GM21515 (cell line): Measurements from ENCODE around the gene MSANTD4.
"Not testable (repeated sequence)": the region's sequence is repeated elsewhere in the genome, so short reads cannot be mapped to it uniquely, and the experiment has no call there.

Experiments
- ATAC-seq: cut with Tn5 transposase; IDR thresholded peaks from one replicate; pipeline ENCODE4 v1.9.1; 2021; ENCODE audit not compliant: unreplicated experiment

The MSANTD4 gene

DNA sequence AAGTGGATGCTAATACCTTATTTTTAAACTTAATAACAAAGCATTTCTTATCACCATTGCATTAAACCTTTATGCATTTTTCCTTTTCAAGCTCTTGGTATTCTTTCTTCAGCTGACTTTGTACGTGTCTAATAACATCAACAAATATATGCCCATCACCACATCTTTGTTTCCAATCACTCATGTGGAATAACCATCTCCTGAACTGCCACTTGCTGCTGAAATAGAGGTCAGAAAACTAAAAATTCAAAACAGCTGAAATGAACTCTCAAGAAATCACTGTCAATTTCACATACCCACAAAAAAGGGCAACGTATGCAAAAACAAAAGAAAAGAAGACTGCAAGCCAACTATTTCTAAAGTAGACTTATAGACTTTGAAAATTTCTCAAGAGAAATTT, 7.4 kb downstream of the MSANTD4 start:
- ATAC-seq = no peak

DNA sequence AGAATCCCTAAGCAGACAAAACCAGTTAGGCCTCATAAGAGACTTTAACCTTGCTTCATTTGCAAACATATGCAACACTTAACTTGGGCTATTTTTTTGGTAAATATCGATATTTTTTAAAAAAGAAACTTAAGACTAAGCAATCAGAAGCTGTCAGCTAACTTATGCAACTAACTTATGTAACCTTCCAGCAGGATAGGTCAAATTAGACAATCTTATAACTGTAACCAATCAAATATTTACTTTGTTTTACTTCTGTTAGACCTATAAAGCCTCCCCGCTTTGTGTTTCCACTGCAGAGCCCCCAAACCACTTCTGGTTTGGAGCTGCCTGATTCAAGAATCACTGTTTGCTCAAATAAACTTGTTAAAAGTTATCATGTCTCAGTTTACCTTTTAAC, 8.0 kb downstream of the MSANTD4 start:
- no peak for ATAC-seq

DNA sequence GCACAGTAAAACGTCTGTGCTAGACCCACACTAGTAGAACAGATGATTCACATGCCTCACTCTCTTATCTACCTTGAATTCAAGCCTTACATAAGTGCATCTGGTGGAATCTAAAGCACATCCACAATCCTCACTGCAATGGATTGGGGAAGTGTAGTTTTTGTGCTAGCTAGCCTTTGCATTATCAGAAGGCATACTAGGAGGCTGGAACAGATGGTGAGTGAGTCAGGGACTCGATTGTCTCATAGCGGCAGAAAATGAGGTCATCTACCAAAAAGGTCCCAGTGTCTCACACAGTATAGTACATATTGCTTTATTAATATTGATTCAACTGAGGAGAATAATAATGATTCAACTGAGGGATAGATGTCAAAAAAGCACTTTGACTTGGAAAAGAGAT, 9.3 kb downstream of the MSANTD4 start:
- ATAC-seq = no peak

DNA sequence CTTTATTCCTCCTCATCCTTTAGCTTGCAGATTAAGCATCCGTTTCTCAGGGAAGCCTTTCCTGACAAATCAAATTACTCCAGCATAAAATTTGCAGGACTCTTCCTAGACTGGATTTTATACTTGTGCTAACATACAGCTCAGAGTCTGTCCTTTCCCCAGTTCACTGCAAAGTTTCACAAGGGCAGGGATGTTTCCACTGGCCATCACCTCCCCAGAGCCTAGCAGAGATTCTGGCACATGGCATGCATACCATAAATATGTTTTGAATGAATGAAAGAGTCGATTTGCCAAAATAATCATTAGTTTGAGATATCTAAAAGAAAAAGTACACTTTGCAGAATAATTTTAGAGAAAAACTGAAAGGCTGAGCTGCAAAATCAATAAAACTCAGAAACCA, 10.6 kb downstream of the MSANTD4 start:
- no peak for ATAC-seq

DNA sequence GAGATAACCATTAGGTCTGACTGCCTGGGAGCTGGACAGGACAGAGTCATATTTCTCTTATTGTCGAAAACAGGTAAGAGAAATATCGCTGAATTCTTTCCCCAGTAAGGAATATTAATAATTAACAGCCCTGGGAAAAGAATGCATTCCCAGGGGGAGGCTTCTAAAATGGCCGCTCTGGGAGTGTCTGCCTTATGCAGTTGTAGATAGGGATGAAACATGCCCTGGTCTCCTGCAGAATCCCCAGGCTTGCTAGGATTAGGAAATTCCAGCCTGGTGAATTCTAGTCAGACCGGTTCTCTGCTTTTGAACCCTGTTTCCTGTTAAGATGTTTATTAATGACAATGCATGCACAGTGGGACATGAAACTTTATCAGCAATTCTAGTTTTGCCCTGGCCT, 18.9 kb downstream of the MSANTD4 start:
- not testable (repeated sequence) for ATAC-seq

DNA sequence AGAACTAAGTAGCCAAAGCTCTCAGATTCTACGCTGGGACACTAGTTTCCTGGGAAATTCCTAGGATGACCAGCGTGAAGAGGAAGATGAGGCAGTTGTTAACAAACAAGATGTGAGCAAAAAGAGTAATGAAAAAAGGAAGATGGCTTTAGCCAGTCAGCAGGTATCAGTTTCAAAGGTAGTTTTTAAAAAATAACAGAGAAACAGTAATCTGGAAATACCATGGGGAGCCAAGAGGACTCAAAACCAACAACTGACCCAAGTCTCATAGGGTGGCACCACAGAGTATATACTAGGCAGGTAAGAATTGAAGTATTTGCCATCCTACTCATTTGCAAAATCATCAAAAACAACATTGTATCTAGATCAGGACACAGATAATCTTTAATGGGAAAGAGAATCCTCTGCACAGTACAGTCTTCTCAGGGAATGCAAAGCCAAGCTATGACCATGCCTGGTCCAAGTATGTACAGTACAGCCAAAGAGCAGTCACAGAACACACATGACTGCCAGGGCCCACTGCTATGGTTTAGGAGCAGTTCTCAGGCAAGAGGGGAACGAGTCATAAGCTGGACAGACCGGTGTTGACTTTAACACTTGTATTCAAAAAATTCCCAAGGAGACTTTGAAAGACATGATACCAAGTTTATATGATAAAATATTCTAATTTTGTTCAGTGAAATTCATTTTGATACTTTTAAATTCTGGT, 20.6 kb downstream of the MSANTD4 start:
- ATAC-seq = peak; percentile 58

DNA sequence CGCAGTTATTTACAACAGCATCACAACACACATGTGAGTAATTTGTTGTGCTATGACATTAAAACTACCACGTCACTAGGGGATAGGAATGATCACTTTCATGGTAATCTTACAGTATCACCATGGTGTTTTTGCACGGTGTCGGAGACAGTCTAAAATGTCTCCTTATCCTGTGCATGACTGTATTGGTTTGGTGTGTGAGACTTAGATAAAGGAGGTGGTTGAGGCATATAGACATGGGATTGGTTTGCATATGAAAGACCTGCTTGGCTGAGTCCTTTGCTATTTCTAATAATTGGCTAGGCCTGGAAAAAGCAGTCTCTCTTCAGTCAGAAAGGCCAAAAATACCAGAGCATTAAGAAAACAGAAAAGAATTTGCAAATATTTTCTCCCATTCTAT, 30.2 kb downstream of the MSANTD4 start:
- ATAC-seq = no peak

DNA sequence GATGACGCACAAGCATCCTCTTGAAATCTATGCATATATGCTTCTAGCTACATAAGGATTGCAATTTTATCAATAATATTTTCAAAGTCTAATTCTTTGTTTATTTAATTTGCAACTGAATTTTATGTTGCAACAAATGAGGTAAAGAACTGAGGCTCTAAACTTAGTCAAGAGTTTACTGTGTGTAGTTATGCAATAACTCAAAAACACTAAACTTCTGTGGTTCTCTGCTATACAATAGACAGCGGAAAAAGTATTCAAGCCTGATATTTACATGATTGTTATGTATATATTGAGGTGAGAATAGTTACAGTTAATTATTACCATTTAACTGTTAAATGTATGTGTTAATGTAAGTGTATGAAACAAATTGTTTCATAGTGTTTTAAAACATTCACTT, 32.9 kb downstream of the MSANTD4 start:
- no peak for ATAC-seq

DNA sequence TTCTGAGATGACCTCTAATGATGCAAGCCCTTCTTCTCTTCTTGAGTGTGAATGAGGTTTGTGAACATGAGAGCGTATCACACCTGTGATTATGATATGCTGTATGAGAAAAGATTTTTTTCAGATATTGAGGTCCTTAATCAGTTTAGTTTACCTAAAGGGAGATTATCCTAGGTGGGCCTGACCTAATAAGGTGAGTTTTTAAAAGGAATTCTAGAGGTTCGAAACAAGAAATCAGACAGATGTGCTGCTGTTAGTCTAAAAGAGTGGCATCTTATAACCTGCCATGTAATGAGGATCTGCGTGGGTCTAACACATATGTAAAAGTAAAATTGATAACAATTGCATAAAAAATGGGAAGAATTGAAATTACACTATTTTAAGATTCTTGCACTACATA, 33.8 kb downstream of the MSANTD4 start:
- ATAC-seq = no peak

DNA sequence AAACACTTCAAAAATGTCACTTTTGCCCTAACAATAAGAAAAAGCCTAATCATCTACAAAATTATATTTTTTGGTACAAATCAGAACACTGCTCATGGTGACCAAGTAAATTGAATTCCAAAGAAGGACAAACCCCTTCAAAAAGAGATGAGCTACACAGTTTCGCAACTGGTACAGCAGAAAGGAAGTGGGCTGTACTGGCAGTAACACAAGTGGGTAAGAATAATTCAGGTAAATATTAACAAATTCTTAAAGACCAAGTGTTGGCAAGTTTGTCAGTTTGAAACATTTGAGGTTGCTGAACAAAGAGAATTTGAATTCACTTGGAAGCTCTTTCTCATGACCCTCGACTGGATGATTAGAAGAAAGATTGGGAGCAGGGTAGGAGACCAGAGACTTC, 35.5 kb downstream of the MSANTD4 start:
- ATAC-seq = no peak

DNA sequence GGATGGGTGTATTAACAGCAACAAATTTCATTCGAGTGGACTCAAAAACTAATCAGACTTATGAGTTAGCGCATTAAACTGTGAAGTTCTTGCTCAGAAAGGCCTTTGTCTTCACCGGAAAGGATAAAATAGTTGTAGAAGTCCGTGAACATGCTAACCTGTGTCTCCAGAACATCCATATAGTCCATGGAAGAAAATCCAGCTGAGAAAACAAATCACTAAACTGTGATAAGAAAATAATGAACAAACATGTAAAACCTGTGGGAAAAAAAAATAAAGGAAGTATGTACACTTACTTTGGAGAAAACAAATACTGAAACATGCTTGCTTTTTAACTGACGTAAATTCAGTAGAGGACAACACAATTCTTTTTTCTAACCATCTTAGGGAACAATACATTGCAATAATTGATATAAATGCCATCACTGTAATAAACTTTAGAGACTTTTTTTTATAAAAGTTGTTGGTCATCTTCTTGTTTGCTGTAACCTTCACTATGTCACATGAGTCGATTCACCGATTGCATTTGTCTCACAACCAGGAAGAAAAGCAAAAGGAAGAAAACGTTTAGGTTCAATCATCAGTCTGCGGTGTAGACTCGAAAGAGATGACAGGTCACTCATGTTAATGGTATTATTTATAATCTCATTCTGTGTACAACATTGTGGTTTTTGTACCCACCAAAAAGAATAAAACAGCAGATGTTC, 41.9 kb downstream of the MSANTD4 start:
- no peak for ATAC-seq

DNA sequence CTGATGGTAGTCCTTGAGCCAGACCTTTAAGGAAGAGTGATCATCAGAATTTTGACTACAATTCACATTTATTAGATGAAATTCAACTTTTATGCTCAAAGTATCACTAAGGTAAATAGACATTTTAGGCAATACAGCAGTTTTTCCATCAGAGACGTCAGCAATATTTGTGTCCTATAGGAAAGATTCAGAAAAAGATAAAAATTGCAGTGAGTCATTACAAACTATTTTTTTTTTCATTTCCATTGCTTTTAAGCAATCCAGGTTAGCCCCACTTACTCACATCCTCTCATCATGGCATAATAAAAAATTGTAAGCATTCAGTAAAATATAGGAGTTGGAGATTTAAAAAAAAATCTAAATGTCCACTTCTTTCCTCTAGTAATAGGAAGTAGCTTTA, 46.9 kb downstream of the MSANTD4 start:
- no peak for ATAC-seq

DNA sequence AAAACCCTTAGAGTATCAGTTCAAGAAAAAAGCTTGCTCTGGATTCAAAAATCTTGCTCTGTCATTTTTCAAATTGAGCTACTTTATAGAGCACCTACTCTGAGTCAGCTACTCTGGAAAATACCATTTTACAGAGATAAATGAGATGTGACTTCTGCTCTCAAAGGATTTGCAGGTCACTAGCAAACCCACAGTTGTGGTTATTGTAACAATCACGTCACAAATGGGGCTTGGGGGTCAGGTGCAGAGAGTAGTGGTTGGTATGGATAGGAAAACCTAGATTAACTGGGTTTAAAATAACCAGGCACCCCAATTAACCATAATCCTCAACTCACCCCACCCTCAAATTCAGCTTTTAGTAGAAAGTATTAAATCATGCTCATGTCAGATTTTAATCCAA, 52.3 kb downstream of the MSANTD4 start:
- ATAC-seq = no peak

DNA sequence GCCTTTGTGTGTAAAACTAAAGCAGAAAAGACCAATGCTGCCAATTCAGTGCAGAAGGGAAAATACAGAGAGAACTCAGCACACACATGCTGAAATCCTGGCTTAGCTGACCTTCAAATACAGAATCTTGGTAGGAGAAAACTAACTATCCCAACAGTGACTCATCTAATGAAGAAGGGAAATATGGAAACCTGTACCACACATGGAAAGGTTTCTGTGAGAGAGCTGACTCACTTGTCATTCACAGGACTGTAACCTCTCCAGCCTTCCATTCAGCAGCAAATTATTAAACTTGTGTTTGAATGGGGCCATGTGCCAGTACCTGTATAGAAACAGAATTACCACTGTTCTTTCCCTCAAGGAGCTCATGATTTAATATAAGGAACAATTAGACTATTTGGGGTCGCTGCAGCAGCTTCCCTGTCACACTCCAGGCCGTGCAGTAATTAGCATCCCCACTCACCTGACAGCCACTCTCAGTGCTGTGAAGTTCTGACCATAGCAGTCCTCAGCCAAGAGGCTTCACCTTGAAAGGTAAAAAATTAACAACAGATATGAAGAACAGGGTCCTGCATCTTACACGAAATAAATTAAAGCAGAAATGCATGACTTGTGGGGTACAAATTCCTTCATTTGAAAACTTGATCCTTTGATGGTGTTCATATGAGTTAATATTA, 53.9 kb downstream of the MSANTD4 start:
- ATAC-seq = no peak

DNA sequence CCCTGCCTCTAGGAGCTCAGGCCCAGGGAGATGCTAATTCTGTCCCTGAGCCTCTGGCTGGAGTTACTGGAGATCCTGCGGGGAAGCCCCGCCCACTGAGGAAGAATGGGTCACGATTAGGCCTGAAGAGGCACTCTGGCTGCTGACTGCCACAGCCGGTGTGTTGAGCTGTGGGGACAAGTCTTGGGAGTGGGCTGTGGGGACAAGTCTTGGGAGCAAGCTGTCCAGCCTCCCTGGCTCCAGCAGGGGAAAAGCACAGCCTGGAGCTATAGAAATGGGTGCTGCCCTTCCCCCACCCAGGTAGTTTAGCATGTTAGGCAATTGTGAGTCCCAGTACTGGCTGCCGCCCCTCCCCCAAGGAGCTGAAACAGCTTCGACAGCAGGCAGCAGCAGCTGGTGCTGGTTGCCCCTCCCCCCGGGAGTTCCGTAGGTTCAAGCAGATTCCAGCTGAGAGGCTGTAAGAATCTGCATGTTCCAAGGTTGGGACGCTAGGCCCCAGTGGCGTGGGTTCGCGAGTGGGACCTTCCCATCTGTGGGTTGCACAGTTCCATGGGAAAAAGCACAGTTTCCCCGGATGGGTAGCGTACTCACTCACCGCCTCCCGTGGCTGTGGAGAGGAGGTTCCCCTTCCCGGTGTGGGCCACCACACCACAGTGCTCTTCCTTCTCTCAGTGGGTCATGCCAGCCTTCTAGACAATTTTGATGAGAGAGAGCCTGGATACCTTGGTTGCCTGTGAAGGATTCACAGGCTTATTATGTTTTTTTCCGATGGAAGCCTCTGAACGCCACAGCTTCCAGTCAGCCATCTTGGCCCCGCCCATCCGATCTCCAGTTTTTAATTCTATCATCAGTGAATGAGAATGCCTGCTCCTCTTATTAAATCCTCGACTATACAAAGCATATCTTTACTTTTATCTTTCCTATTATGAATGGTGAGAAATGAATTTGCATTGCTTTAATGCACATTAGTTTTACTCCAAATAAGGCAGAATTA, 61.5 kb downstream of the MSANTD4 start:
- ATAC-seq = no peak
